A549 (cell line): ENCODE measurements around the gene TRAF4. TPM values are rescaled to one million over a fixed set of nuclear protein-coding genes. Genes with fewer than 3 reads are reported as not detected.

Experiments used
- ATAC-seq, 2 experiments: fragments of 200-7000 bp in 1 of 2; fragments of >200 bp in 1 of 2; cut with Nextera tagmentation in 1 of 2; cut with Tn5 transposase in 1 of 2; 3 replicates each; pipeline versions ENCODE4 v1.8.0 to v1.9.1; 2018 to 2020; ENCODE audit warnings: mild to moderate bottlenecking in 1 of 2, moderate library complexity in 1 of 2
- CTCF ChIA-PET: fragments of 300-600 bp; sonication (Branson Sonifier 250); formaldehyde crosslinking; extraction: SDS; loops from one replicate; lab custom pipeline; 2021; ENCODE audit warnings: antibody characterized with exemption, inconsistent platforms; lab: Yijun Ruan, JAX
- POLR2A ChIA-PET: fragments of 350-600 bp; formaldehyde crosslinking; extraction: SDS; loops from one replicate; lab custom pipeline; 2021; ENCODE audit warnings: antibody characterized with exemption, inconsistent platforms; lab: Yijun Ruan, JAX
- DNase-seq, 2 experiments: peaks; one replicate each; pipeline versions ENCODE4 v3.0.0 to v3.0.0-alpha.2; 2011 to 2016; ENCODE audit warnings: low read depth in 1 of 2, low spot score in 1 of 2
- FAIRE-seq: peaks from 2 replicates; lab custom pipeline; 2011; peaks lifted over from hg19 to GRCh38; lab: Jason Lieb, UNC
- H3K27ac ChIP-seq, 2 experiments: fragments of >200 bp; sonication (Bioruptor Twin); formaldehyde crosslinking; 3 replicates each; pipeline ENCODE4 v1.5.1; 2016 to 2017
- H3K4me1 ChIP-seq: fragments of >200 bp; sonication (Bioruptor Twin); formaldehyde crosslinking; 3 replicates; pipeline ENCODE4 v1.6.1; 2016
- H3K4me2 ChIP-seq: fragments of >200 bp; sonication (Bioruptor Twin); formaldehyde crosslinking; 3 replicates; pipeline ENCODE4 v1.6.1; 2016
- H3K4me3 ChIP-seq: fragments of >200 bp; sonication (Bioruptor Twin); formaldehyde crosslinking; 3 replicates; pipeline ENCODE4 v1.5.1; 2016
- H3K9me3 ChIP-seq: fragments of >200 bp; sonication (Bioruptor Twin); formaldehyde crosslinking; 3 replicates; pipeline ENCODE4 v1.6.1; 2016
- CBX2 ChIP-seq: fragments of 200-600 bp; sonication (generic); IDR thresholded peaks from 2 replicates; pipeline ENCODE4 v1.6.1; 2016; ENCODE audit warnings: low read depth, mild to moderate bottlenecking, borderline replicate concordance
- CBX8 ChIP-seq: fragments of 200-600 bp; sonication (generic); IDR thresholded peaks from 2 replicates; pipeline ENCODE4 v1.6.1; 2016
- CEBPB ChIP-seq, 2 experiments: fragments of >200 bp in 1 of 2; sonication (Bioruptor Twin) in 1 of 2; formaldehyde crosslinking in 1 of 2; IDR thresholded peaks; 2 replicates each; pipeline ENCODE4 v1.6.1; 2012 to 2016
- CHD4 ChIP-seq: fragments of 200-600 bp; sonication (generic); IDR thresholded peaks from 2 replicates; pipeline ENCODE4 v1.6.1; 2016; ENCODE audit warnings: antibody characterized with exemption, mild to moderate bottlenecking, borderline replicate concordance
- EHF ChIP-seq: fragments of 250-450 bp; sonication (Bioruptor Pico); IDR thresholded peaks from 2 replicates; pipeline ENCODE4 v1.5.0; 2020; ENCODE audit warnings: mild to moderate bottlenecking
- ELK1 ChIP-seq: fragments of 150-350 bp; IDR thresholded peaks from 2 replicates; pipeline ENCODE4 v1.6.1; 2014; ENCODE audit warnings: low read depth, mild to moderate bottlenecking, low read length
- FOXS1 ChIP-seq: fragments of 250-450 bp; sonication (Bioruptor Pico); IDR thresholded peaks from 2 replicates; pipeline ENCODE4 v1.5.0; 2020; ENCODE audit warnings: mild to moderate bottlenecking, moderate library complexity
- GATA3 ChIP-seq: IDR thresholded peaks from 2 replicates; pipeline ENCODE4 v1.6.1; 2012; ENCODE audit warnings: borderline replicate concordance
- HEYL ChIP-seq: fragments of 250-450 bp; sonication (Bioruptor Pico); IDR thresholded peaks from 2 replicates; pipeline ENCODE4 v1.8.0; 2021; ENCODE audit warnings: mild to moderate bottlenecking, moderate library complexity
- HOXA7 ChIP-seq: fragments of 250-450 bp; sonication (Bioruptor Pico); IDR thresholded peaks from 2 replicates; pipeline ENCODE4 v1.5.0; 2020; ENCODE audit warnings: mild to moderate bottlenecking, moderate library complexity
- HOXB13 ChIP-seq: fragments of 250-450 bp; sonication (Bioruptor Pico); IDR thresholded peaks from 2 replicates; pipeline ENCODE4 v1.5.0; 2020; ENCODE audit warnings: low read depth, mild to moderate bottlenecking, moderate library complexity
- HOXB5 ChIP-seq: fragments of 250-450 bp; sonication (Bioruptor Pico); IDR thresholded peaks from 2 replicates; pipeline ENCODE4 v1.5.0; 2020; ENCODE audit warnings: mild to moderate bottlenecking, moderate library complexity
- JUN ChIP-seq, 2 experiments: fragments of >200 bp; sonication (Bioruptor Twin); formaldehyde crosslinking; IDR thresholded peaks; 2 replicates in 1 of 2; 3 replicates in 1 of 2; pipeline ENCODE4 v1.6.1; 2016 to 2017
- MYC ChIP-seq: IDR thresholded peaks from 2 replicates; pipeline ENCODE4 v1.6.1; 2012; ENCODE audit warnings: mild to moderate bottlenecking, inconsistent platforms, low read length, improper control_type of control experiment, borderline replicate concordance
- NPAS2 ChIP-seq: fragments of 250-450 bp; sonication (Bioruptor Pico); IDR thresholded peaks from 2 replicates; pipeline ENCODE4 v1.8.0; 2022; ENCODE audit warnings: mild to moderate bottlenecking, moderate library complexity, borderline replicate concordance
- NR3C1 ChIP-seq: fragments of >200 bp; sonication (Bioruptor Twin); formaldehyde crosslinking; IDR thresholded peaks from 3 replicates; pipeline ENCODE4 v1.6.1; 2017
- POLR2AphosphoS2 ChIP-seq: conservative IDR thresholded peaks from 2 replicates; pipeline ENCODE4 v1.6.1; 2012; ENCODE audit warnings: low read length, improper control_type of control experiment, inconsistent platforms
- RAD21 ChIP-seq, 2 experiments: fragments of >200 bp in 1 of 2; sonication (Bioruptor Twin) in 1 of 2; formaldehyde crosslinking in 1 of 2; IDR thresholded peaks in 1 of 2; conservative IDR thresholded peaks in 1 of 2; 2 replicates in 1 of 2; 3 replicates in 1 of 2; pipeline ENCODE4 v1.6.1; 2012 to 2018; ENCODE audit warnings: inconsistent platforms in 1 of 2
- RCOR1 ChIP-seq: fragments of 150-350 bp; IDR thresholded peaks from 2 replicates; pipeline ENCODE4 v1.6.1; 2014; ENCODE audit warnings: antibody characterized with exemption, low read length, low read depth
- RFX5 ChIP-seq: fragments of 450-650 bp; IDR thresholded peaks from 2 replicates; pipeline ENCODE4 v1.7.1; 2014; ENCODE audit warnings: antibody characterized with exemption, mild to moderate bottlenecking, moderate library complexity
- RNF2 ChIP-seq: fragments of 200-600 bp; sonication (generic); IDR thresholded peaks from 2 replicates; pipeline ENCODE4 v1.6.1; 2016; ENCODE audit warnings: low read depth, mild to moderate bottlenecking, antibody characterized with exemption, moderate library complexity, borderline replicate concordance
- TFCP2L1 ChIP-seq: fragments of 250-450 bp; sonication (Bioruptor Pico); IDR thresholded peaks from 2 replicates; pipeline ENCODE4 v1.5.0; 2021; ENCODE audit warnings: mild to moderate bottlenecking
- TP53 ChIP-seq: fragments of 250-450 bp; sonication (Bioruptor Pico); IDR thresholded peaks from 2 replicates; pipeline ENCODE4 v1.5.0; 2021; ENCODE audit warnings: mild to moderate bottlenecking, moderate library complexity
- ZNF302 ChIP-seq: fragments of 250-450 bp; sonication (Bioruptor Pico); IDR thresholded peaks from 2 replicates; pipeline ENCODE4 v1.9.0; 2021; ENCODE audit warnings: inconsistent platforms, mild to moderate bottlenecking, moderate library complexity
- ZSCAN20 ChIP-seq: fragments of 250-450 bp; sonication (Bioruptor Pico); IDR thresholded peaks from 2 replicates; pipeline ENCODE4 v1.8.0; 2022; ENCODE audit warnings: mild to moderate bottlenecking, moderate library complexity
- WGBS: methylation state at CpG from one replicate; pipeline ENCODE4 v1.1.6; 2017; ENCODE audit errors: missing lambda C conversion rate; 5-methylcytosine and 5-hydroxymethylcytosine counted together
- polyA plus RNA-seq, 4 experiments: library from polyadenylated mRNA; depleted of rRNA in 3 of 4; stranded (reverse); fragments of >200 nt; fragmentation: RNase III in 1 of 4; extraction: RNeasy Plus Mini Kit Qiagen cat#74134 plus additional on column Dnase treatment in 1 of 4; gene quantifications; 2 replicates in 3 of 4; 3 replicates in 1 of 4; pipeline ENCODE4 v1.2.3, GENCODE V29; 2011 to 2017
- TF ChIP-seq, protein P1 (sequence below): fragments of 450-650 bp; IDR thresholded peaks from 2 replicates; pipeline ENCODE4 v1.6.1; 2014; ENCODE audit warnings: antibody characterized with exemption
- TF ChIP-seq, protein P2 (sequence below): fragments of 250-450 bp; sonication (Bioruptor Pico); IDR thresholded peaks from 2 replicates; pipeline ENCODE4 v1.5.0; 2020; ENCODE audit warnings: low read depth, mild to moderate bottlenecking, moderate library complexity
- TF ChIP-seq, protein P3 (sequence below): fragments of >200 bp; sonication (Bioruptor Twin); formaldehyde crosslinking; IDR thresholded peaks from 3 replicates; pipeline ENCODE4 v1.6.1; 2016

Gene TRAF4
- polyA plus RNA-seq, 2 of the 4 experiments (the other 2 are of a cell fraction): 64.0 to 65.0 TPM

DNA sequence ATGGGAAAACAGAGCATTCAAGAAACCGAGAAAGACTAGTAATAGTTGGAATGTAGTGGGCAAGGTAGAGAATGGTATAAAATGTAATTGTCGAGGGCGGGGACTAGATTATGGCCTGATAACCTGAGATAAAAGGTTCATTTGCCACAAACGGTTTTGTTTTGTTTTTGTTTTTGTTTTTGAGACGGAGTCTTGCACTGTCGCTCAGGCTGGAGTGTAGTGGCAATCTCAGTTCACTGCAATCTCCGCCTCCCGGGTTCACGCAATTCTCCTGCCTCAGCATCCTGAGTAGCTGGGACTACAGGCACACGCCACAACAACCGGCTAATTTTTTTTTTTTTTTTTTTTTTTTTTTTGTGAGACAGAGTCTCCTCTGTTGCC, 13.9 kb upstream of the TRAF4 start:
- Histone ChIP-seq H3K4me2 (no peak overlapping the region), H3K4me1 (peaks cover 13% of the 10 kb centered on the region), H3K27ac (no peak overlapping the region), H3K4me3 (no peak overlapping the region), H3K9me3 (no peaks in the 10 kb centered on the region)
- POLR2A ChIA-PET: interaction anchor here (0.6 to 5.3 kb wide), 2 partner anchors 81 to 221 kb away, joined by 4 to 89 read pairs; partner anchors contain the start of gene PHF12
- ATAC-seq (no peak), FAIRE-seq (no peak), DNase-seq (no peak)
- TF ChIP-seq NR3C1 (no peak), ELK1 (no peak)
- WGBS: 90% methylated on average over 11 of the region's 11 CpGs
- CTCF ChIA-PET: interaction anchor here (0.9 to 17.5 kb wide), 8 partner anchors 18 to 385 kb away, joined by 3 to 977 read pairs (median 82); partner anchors contain the start of genes DHRS13, FLOT2, PHF12 and TRAF4

DNA sequence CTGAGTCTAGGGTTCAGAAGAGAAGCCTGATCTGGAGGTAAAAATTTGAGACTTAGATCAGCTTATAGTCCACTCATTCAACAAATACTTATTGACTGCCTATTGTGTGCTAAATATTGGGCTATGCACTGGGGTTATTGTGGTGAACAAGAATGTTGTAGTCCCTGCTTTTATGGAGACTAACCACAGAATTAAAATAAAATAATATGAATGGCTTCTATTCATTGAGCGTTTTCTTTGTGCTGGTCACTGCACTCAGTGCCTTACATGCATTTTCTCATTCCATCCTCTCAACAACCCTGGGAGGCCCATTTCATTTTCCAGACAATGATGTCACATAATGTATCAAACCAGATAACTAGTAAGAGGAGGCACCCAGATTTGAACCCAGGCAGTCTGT, 10.5 kb upstream of the TRAF4 start:
- ChIA-PET CTCF (interaction anchor here (3.7 to 17.5 kb wide), 2 partner anchors 15 to 32 kb away, joined by 24 to 977 read pairs; partner anchors contain the start of gene TRAF4), POLR2A (interaction anchor here (1.6 to 2.0 kb wide), 2 partner anchors 10 to 14 kb away, joined by 5 to 16 read pairs; partner anchors contain the start of gene RPL23A)
- Histone ChIP-seq H3K4me1 (peaks cover 15% of the 10 kb centered on the region), H3K9me3 (no peaks in the 10 kb centered on the region), H3K4me3 (no peak overlapping the region), H3K4me2 (no peak overlapping the region), H3K27ac (no peak overlapping the region)
- DNase-seq: no peak
- no peak for FAIRE-seq
- TF ChIP-seq CBX8: no peak
- TF ChIP-seq, protein P1, sequence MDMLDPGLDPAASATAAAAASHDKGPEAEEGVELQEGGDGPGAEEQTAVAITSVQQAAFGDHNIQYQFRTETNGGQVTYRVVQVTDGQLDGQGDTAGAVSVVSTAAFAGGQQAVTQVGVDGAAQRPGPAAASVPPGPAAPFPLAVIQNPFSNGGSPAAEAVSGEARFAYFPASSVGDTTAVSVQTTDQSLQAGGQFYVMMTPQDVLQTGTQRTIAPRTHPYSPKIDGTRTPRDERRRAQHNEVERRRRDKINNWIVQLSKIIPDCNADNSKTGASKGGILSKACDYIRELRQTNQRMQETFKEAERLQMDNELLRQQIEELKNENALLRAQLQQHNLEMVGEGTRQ: no peak
- TF ChIP-seq NPAS2 (CRISPR knock-in tag): no peak
- no peak for TF ChIP-seq ZNF302 (CRISPR knock-in tag)
- no peak for TF ChIP-seq GATA3
- no peak for TF ChIP-seq HOXB13 (CRISPR knock-in tag)
- TF ChIP-seq TFCP2L1 (CRISPR knock-in tag): no peak
- TF ChIP-seq RCOR1: no peak
- no peak for TF ChIP-seq HOXB5 (CRISPR knock-in tag)
- no peak for TF ChIP-seq FOXS1 (CRISPR knock-in tag)
- TF ChIP-seq ZSCAN20: no peak
- no peak for TF ChIP-seq POLR2AphosphoS2
- TF ChIP-seq, protein P2, sequence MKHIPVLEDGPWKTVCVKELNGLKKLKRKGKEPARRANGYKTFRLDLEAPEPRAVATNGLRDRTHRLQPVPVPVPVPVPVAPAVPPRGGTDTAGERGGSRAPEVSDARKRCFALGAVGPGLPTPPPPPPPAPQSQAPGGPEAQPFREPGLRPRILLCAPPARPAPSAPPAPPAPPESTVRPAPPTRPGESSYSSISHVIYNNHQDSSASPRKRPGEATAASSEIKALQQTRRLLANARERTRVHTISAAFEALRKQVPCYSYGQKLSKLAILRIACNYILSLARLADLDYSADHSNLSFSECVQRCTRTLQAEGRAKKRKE: no peak
- TF ChIP-seq EHF (CRISPR knock-in tag): no peak
- TF ChIP-seq HEYL (CRISPR knock-in tag): no peak
- no peak for TF ChIP-seq CBX2
- TF ChIP-seq RAD21 (conservative IDR thresholded peaks at IDR 0.05 in 1 of 2, IDR thresholded peaks at IDR 0.05 in 1 of 2): no peak
- TF ChIP-seq RNF2: no peak
- no peak for TF ChIP-seq MYC
- TF ChIP-seq JUN (IDR thresholded peaks at IDR 0.05): no peak
- no peak for ATAC-seq
- 92% methylated on average over 1 of the region's 1 CpG for WGBS

DNA sequence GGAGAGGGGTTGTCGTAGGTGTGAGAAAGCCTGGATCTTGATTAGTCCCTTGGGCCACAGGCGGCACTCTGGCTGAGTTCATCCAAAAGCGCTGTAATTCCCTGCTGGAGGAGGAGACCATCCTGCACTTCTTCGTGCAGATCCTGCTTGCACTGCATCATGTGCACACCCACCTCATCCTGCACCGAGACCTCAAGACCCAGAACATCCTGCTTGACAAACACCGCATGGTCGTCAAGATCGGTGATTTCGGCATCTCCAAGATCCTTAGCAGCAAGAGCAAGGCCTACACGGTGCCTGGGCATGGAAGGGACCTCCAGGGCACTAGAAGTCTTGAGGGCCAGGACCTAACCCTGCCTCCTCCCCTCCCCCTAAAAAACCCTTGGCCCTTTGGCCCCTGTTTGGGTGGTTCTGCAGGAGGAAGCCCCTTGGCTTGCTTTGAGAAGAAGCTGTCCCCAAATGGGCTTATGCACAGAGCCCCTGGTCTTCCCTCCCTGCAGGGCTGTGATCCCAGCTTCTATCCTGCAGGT, 9.0 kb upstream of the TRAF4 start:
- FAIRE-seq: no peak
- POLR2A ChIA-PET: interaction anchor here (0.9 to 1.6 kb wide), 3 partner anchors 8 to 9 kb away, joined by 5 to 16 read pairs (median 10); partner anchors contain the start of genes TLCD1 and TRAF4
- H3K4me2 ChIP-seq: peak overlapping the region; percentile 23; the same call in 1 of the 3 replicates

More for the DNA sequence above, 9.0 kb upstream of the TRAF4 start:
- DNase-seq: no peak
- Histone ChIP-seq H3K9me3 (no peaks in the 10 kb centered on the region; the same call in 2 of the 3 replicates), H3K27ac (peak overlapping the region; percentile 2 to 73; a peak in 3 of 6 replicates), H3K4me1 (peaks cover 9% of the 10 kb centered on the region), H3K4me3 (no peak overlapping the region)
- CTCF ChIA-PET: interaction anchor here (1.2 to 17.5 kb wide), 4 partner anchors 8 to 169 kb away, joined by 3 to 977 read pairs (median 20); partner anchors contain the start of genes TLCD1 and TRAF4
- no peak for TF ChIP-seq CHD4
- TF ChIP-seq RFX5: no peak
- TF ChIP-seq TP53: no peak
- TF ChIP-seq POLR2AphosphoS2: no peak
- TF ChIP-seq, protein P1: no peak
- no peak for TF ChIP-seq HOXA7 (CRISPR knock-in tag)
- TF ChIP-seq, protein P3, sequence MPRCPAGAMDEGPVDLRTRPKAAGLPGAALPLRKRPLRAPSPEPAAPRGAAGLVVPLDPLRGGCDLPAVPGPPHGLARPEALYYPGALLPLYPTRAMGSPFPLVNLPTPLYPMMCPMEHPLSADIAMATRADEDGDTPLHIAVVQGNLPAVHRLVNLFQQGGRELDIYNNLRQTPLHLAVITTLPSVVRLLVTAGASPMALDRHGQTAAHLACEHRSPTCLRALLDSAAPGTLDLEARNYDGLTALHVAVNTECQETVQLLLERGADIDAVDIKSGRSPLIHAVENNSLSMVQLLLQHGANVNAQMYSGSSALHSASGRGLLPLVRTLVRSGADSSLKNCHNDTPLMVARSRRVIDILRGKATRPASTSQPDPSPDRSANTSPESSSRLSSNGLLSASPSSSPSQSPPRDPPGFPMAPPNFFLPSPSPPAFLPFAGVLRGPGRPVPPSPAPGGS: no peak
- no peak for TF ChIP-seq RAD21 (conservative IDR thresholded peaks at IDR 0.05 in 1 of 2, IDR thresholded peaks at IDR 0.05 in 1 of 2)
- no peak for TF ChIP-seq CEBPB (IDR thresholded peaks at IDR 0.05)
- TF ChIP-seq ELK1: no peak
- 92% methylated on average over 10 of the region's 10 CpGs for WGBS
- ATAC-seq: peak; percentile 12 to 18; a peak in 3 of 6 replicates
